Measurements from ENCODE around the gene ITGA5.

- TF ChIP-seq, protein P1, sequence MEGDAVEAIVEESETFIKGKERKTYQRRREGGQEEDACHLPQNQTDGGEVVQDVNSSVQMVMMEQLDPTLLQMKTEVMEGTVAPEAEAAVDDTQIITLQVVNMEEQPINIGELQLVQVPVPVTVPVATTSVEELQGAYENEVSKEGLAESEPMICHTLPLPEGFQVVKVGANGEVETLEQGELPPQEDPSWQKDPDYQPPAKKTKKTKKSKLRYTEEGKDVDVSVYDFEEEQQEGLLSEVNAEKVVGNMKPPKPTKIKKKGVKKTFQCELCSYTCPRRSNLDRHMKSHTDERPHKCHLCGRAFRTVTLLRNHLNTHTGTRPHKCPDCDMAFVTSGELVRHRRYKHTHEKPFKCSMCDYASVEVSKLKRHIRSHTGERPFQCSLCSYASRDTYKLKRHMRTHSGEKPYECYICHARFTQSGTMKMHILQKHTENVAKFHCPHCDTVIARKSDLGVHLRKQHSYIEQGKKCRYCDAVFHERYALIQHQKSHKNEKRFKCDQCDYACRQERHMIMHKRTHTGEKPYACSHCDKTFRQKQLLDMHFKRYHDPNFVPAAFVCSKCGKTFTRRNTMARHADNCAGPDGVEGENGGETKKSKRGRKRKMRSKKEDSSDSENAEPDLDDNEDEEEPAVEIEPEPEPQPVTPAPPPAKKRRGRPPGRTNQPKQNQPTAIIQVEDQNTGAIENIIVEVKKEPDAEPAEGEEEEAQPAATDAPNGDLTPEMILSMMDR (IDR thresholded peaks at IDR 0.05 in 2 of 3, conservative IDR thresholded peaks at IDR 0.05 in 1 of 3; ENCODE audit: insufficient read depth in 2 of 3, low read depth in 1 of 3, low read length in 3 of 3), result no peak
- TF ChIP-seq JUND (IDR thresholded peaks at IDR 0.05; ENCODE audit: borderline replicate concordance, low read depth, low read length) (no peak), JUND (tag; IDR thresholded peaks at IDR 0.05; ENCODE audit: borderline replicate concordance, low read depth, low read length) (no peak), SMARCE1 (IDR thresholded peaks at IDR 0.05) (no peak), SETDB1 (IDR thresholded peaks at IDR 0.05; ENCODE audit: low read length) (no peak), BRCA1 (IDR thresholded peaks at IDR 0.05) (no peak), BRCA1 (CRISPR knock-in tag; IDR thresholded peaks at IDR 0.05) (no peak)
- TF ChIP-seq, protein P2, sequence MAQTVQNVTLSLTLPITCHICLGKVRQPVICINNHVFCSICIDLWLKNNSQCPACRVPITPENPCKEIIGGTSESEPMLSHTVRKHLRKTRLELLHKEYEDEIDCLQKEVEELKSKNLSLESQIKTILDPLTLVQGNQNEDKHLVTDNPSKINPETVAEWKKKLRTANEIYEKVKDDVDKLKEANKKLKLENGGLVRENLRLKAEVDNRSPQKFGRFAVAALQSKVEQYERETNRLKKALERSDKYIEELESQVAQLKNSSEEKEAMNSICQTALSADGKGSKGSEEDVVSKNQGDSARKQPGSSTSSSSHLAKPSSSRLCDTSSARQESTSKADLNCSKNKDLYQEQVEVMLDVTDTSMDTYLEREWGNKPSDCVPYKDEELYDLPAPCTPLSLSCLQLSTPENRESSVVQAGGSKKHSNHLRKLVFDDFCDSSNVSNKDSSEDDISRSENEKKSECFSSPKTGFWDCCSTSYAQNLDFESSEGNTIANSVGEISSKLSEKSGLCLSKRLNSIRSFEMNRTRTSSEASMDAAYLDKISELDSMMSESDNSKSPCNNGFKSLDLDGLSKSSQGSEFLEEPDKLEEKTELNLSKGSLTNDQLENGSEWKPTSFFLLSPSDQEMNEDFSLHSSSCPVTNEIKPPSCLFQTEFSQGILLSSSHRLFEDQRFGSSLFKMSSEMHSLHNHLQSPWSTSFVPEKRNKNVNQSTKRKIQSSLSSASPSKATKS (CRISPR knock-in tag; IDR thresholded peaks at IDR 0.05), result no peak
Observed at GRCh38 chr12:54356951-54357356, 62.1 kb downstream of the ITGA5 start.
